Pons (tissue), 1 donor: ENCODE results near the gene PSENEN.
A peak's percentile ranks its signal among the peaks of the same experiment; 100 is the strongest.

Experiments
- DNase-seq: peaks from one replicate; pipeline ENCODE4 v3.0.0-alpha.2; 2016; ENCODE audit warnings: low spot score

Gene PSENEN

DNA sequence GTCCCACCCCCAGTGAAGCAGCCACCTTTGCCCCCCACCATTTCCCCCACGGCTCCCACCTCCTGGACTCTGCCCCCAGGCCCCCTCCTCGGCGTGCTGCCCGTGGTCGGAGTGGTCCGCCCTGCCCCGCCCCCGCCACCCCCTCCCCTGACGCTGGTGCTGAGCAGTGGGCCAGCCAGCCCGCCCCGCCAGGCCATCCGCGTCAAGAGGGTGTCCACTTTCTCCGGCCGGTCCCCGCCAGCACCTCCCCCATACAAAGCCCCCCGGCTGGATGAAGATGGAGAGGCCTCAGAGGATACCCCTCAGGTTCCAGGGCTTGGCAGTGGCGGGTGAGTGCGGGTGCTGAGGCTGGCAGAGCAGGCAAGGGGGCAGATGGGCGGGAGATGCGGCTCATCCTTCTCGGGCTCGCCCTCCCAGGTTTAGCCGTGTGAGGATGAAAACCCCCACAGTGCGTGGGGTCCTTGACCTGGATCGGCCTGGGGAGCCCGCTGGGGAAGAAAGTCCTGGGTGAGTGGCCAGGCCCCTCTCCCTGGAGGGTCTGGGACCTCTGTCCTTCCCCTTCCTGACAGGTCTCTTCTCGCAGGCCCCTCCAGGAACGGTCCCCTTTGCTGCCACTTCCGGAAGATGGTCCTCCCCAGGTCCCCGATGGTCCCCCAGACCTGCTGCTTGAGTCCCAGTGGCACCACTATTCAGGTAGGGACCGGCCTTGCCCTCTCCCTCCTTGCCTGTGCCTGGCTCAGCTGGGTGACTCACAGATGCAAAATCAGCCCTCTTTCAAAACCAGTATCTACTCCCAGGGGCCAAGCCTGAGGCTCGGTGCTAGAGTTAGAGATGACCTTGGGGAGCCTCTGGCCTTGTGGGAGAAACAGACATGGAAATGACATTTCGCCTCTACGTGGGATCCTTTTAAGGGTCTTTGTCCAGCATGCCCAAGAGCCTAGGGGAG, 12.0 kb upstream of the PSENEN start:
- no peak for DNase-seq

DNA sequence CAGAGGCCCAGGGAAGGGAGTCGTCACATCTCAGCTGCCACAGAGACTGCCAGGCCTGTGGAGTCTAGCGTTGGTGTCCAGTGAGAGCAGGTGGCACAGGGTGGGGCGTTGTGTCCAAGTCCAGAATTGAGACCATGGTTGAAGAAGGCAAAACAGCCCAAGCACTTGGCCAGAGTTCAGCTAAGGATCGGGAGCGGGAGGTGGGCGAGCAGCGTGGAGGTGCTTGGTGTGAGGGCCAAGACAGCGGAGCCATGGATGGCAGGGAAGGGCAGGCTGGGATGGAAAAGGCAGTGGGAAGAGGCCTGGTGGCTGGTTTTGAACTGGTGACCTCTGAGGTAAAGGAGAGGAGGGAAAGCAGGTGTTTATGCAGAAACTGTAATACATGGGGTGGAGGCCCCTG, 11.2 kb upstream of the PSENEN start:
- no peak for DNase-seq

DNA sequence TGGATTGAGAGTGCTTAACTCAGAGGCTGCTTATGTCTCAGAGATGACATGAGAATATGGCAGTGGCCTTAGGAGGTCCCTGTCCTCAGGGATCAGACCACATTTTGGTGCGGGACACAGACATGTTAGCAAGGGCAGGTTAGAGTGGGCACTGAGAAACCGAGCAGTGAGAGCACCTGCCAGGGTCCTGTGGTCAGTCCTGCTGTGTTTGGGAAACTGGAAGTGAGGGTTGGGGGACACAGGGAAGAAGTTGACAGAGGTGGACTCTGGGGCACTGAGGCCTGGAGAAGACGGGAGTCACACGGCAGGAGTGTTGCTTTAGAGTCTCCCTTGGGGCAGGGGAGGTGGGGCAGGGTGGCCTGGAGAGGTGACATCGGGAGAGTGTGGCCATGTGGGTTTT, 10.6 kb upstream of the PSENEN start:
- no peak for DNase-seq

DNA sequence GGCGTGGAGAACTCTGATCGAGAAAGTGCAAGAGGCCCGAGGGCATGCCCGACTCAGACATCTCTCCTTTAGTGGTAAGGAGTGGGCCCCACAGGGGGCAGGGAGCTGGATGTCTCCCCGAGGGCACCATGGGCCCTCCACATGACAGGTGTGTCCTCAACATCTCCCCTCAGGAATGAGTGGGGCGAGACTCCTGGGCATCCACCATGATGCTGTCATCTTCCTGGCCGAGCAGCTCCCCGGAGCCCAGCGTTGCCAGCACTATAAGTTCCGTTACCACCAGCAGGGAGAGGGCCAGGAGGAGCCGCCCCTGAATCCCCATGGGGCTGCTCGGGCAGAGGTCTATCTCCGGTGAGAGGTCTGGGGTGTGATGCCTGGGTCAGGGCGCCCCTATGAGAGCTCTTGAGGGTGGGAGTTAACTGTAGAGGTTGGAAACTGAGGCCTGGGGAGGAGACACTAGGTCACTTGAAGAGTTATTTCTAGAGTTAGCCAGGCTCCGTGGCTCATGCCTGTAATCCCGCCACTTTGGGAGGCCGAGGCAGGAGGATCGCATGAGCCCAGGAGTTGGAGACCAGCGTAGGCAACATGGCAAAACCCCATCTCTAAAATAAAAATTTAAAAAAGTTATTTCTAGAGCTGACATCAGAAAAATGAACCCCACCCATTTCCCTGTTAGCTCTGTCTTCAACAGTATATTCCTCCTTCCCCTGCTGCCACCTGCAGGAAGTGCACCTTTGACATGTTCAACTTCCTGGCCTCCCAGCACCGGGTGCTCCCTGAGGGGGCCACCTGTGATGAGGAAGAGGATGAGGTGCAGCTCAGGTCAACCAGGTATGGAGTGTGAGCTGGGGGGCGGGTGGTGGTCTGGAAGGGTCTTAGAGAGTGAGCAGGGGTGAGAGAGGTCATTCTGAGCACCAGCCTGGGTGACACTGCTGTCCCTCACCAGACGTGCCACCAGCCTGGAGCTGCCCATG, 8.3 kb upstream of the PSENEN start:
- no peak for DNase-seq

DNA sequence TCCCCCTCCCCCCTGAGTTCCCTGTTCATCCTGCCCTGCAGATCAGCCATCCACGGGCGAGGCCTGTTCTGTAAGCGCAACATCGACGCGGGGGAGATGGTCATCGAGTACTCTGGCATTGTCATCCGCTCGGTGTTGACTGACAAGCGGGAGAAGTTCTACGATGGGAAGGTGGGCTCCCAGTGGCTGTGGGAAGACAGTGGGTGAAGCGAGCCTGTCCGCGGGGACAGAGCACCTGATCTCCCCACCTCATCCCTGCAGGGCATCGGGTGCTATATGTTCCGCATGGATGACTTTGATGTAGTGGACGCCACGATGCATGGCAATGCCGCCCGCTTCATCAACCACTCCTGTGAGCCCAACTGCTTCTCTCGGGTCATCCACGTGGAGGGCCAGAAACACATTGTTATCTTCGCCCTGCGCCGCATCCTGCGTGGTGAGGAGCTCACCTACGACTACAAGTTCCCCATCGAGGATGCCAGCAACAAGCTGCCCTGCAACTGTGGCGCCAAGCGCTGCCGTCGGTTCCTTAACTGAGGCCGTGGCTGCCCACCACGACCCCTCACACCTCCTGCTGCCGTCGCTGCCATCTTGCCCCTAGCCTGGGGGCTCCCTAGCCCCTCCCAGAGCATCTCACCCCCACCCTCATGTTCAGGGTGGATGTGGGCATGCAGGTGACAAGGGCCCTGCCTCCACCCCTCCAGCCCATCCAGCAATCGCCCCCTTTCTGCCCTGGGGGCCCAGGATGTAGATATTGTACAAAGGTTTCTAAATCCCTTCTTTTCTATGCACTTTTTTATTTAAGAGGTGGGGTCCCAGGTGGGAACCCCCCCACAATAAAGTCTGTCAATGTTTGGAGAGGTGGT, 7.2 kb upstream of the PSENEN start:
- DNase-seq, result no peak

DNA sequence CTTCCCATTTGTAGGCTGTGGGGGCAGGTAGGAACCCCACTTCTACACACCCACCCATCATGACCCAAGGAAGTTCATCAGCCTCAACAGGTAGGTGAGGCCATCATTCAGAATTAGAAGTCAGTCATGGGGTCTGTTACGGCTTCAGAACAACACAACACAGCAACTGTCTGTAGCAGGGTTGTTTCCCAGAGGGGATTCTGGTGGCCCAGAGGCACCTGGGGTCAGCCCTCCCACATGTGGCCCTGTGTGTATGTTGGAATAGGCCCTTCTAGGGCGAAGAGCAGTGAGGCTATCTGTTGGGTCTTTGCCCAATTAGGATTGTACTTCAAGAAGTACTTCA, 6.6 kb upstream of the PSENEN start:
- DNase-seq, result no peak

DNA sequence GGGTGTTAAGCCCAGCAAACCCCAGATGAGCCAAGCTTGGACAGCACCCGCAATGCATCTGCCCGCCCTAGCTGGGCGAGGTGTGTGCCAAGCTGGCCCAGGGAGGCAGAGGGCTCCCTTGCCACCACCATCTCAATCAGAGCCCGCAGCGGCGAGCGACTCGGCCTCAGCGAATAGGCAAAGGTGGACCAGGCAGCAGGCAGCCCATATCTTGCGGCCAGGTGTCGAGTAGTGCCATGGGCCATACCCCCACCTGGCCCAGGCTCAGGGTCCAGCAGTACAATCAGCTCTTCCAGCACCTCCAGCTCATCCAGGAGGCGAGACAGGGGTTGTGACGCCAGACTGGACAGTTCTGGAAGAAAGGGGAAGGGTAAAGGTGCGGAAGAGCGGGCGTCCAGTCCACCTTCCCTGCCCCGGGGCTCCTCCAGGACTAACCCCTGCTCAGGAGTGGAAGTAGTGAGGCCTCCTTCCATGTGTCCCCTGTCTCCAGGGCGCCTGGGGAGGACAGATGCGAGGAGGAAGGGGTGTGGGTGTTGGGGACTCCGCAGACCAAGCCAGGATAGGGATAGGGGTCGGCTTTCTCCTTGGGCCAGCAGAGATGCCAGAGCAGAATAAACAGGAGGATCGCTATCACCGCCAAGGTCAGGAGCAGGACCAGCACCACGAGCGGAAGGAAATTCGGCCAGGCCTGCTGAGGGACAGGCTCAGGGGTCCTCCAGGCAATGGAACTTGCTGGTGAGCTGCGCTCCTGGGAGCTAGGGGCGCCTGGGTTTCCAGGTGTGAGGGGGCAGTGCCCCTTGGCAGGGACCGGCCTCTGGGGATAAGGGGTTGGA, 6.0 kb upstream of the PSENEN start:
- DNase-seq, result no peak

DNA sequence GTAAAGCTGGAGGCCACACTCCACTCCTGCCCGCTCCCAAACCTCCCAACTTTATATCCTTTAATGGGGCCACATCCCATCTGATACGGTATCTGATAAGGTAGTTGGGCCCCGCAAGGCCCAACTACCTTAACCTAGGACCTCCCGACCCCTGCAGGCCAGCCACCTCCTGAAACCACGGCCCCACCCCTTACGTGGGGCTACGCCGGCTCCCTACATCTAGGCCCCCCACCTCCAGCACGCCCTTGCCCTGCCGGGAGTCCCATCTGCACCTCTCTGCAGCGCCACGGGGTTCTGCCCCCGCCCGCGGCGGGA, 5.4 kb upstream of the PSENEN start:
- DNase-seq, result no peak

DNA sequence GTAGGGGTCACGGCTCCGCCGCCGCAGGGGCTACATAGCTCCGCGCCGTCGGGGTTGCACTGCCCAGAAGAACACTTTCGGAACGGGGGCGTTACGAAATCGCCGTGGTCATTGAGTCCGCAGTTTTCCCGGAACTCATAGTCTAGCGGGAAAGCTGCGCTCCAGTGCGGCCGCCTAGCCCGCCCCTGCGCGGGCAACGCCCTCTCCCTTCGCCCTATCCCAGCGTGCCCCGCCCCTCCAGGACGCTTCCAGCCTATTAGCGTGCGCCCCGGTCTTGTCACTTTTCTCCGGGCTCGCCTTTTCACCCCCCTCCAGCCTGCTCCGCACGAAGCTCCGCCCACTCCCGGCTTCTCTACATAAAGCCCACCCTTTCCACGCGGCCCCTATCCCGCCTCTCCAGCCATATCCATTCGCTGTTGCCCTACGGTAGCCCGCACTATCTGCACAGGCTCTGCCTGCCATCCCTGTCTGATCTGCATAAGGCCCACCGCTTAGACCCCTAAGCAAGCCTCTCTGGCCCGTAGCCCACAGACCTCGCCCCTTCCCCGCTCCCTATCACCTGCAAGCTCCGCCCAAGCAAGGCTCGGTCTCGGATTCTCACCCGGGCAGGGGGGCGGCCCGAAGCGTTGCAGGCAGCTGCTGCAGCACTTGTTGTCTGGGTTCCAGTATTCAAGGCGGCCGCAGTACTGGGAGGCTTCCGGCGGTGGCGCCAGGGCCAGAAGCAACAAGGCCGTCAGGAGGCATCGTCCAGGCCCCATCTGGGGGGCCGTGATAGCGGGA, 4.8 kb upstream of the PSENEN start:
- DNase-seq, result peak; percentile 98

DNA sequence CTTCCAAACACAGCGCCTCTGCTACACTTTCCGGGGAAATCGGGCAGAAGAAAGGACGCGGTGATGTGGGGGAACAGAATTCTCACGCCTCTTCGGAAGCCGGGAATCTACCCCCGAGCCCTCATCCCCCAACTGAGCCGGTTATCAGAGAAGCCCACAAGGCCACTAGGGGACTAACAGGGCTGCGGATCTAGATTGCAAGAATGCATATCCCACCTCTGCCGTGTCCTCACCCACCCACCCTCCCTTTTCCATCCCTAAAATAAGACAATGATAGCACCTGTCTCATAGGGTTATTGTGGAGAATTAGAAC, 4.3 kb upstream of the PSENEN start:
- DNase-seq, result no peak

DNA sequence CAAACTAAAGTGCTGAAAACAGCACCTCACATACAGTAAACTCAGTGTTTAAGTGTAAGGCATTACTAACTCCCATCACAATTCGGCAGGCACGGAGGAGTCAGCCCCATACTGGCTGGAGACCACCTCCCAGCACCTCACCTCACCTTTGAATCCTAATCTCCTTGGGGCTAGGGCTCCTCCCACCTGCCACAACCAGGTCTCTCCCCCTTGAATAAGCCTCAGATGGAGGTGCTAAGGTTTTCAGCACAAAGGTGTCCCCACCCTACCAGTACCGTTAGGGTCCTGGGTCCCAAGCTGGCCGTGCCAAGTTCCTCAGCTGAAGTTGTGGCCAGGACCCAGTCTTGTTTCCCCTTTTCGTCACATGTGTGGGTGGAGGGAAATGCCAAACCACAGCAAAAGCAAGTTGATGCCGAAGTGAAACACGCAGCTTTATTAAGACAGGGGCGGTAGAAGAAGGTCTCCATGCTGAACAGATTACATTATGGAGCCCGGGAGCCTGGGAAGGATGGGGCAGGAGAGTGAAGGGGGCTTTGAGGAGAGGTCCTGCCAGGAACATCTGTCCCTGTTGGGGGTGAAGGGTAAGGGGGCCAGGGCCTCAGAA, 3.2 kb upstream of the PSENEN start, which contains the start of gene IGFLR1:
IGFLR1 (minus strand) TSS at position 332 of the 604 bp plus-strand sequence. CDS start 1,272 bp downstream, outside the sequence.
- peak; percentile 74 for DNase-seq

DNA sequence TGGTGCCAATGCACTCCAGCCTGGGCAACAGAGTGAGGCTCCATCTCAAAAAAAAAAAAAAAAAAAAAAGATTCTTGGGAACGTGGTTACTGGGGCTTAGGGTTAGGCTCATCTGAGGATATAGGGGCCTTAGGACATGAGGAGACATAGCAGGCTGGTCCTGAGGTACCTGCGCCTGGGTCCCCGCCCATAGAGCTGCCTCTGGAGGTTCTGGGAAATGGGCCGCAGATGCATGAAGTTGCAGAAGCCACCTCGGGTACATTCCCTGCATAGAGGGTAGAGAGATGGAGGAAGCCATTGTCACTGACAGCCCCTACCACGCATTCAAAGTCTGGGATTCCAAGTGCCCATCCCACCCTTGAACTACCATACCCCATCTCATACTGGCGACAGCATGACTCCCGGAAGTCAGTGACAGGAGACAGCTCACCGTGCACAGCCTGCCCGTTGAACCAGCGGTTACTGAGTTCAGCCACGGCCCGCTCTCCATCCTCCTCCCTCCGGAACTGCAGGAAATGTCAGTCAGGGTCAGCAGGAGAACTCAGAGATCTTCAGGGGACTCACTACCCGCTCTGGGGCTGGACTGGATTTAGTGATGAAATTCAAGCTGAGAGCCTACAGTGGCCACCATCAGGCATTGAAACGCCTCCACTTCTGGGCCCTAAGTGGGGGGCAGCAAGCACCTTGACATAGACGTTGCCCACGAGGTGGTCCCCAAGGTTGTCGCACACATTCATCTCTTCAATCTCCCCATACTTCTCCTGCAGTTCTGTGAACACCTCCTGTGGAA, 1.6 kb upstream of the PSENEN start:
- DNase-seq, result no peak

DNA sequence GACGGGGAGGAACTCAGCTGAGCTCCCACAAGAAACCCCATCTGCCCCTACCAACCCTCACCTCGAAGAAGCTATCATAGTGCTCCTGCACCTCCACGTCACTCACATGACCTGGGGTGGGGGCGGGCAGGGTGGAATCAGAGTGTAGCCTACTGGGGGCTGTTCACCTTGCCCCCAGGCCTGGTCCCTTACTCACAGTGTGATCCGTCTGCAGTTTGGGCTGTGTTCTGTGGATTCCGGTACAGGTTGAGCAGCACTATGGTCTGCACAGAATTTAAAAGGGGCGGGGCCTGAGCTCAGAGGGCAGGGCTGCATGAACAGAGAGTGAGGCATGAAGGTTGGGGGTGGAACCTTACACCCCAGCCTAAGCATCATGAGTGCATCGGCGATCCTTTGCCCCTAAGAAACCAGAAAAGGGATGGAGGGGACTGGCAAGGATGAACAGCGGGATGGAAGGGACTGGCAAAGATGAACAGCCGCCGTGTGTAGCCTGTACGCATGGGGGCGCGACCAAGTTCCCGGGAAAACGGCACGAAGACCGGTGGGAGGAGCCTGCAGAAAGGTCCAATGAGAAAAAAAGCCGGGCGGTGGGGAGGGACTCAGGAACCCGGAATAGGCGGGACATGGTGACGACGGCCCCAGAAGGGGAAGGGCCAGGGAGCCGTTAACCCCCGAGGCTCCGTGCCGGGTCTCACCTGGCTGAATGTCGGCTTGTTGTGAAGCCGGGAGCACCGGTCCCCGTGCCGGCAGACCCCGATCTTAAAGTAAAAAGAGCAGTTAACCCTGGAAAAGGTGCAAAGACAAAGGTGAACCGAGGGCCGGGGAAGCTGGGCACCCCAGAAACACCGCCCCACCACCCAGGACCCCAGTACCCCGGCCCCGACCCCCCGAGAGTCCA, 772 bp upstream of the PSENEN start:
- DNase-seq, result peak; percentile 97

DNA sequence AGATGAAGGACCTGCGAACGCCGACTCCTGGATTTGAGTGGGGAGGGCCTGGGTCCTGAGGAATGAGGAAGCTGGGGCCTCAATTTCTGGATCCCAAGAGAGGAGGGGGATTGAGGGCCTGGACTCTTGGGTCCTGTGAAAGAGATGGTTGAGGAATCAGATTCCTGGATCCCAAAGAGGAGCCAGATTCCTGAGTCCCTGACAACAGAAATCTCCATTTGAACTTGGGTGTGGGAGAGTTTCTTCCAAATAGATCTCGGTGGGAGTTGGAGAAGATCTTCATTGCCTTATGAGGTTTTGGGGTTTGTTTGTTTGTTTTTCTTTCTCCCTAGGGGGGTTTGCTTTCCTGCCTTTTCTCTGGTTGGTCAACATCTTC, 624 bp downstream of the PSENEN start:
- DNase-seq, result no peak

DNA sequence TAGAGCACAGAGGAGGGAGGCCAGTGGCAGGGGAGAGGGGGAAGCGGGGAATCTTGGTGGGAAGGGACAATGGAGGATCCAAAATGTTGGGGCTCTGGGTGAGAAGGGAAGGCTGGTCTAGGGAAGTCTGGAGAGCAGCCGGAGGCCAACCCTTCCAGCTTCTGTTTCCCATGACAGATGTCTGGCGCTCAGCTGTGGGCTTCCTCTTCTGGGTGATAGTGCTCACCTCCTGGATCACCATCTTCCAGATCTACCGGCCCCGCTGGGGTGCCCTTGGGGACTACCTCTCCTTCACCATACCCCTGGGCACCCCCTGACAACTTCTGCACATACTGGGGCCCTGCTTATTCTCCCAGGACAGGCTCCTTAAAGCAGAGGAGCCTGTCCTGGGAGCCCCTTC, 1.1 kb downstream of the PSENEN start:
- no peak for DNase-seq

DNA sequence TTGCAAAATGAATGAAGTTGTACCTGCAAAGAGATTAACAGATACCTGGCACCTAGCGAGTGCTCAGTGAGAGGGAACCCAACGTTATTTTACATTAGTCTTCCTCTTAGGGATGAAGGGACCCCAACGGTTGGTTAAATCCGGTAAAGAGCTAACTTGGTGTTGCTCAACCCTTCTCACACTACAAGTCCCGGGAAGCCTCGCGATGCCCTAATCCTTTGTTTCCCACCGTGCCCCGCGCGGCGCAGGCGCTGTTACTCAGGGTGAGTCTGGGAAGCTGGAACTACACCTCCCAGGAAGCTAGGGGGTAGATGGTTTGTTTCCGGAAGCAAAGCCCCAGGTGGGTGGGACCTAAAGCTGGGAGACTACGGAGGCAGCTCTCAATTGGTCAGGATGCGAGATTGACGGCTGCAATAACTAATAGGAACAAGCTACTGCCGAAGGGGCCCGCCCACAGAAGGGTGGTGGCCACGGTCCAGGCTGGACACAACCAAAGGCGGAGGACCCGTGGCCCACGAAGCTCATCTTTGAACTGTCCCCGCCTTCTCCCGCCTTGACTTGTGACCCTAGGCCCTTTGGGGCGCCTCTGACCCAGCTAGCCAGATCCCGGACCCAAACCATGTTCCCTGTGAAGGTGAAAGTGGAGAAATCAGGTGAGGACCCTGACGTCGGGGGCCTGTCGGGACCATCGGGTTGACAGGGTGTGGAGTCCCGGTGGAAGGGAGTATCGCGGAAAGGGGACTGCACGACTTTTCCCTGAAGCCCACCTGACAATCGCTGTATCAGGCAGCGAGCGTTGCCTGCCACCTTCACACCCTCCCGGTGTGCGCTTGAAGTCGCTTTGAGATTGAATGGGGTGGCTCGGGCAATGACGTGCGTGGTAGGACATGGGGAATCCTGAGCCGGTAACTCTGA, 2.9 kb downstream of the PSENEN start, which contains the start of gene LIN37:
LIN37 (plus strand) TSS at position 471 of the 915 bp plus-strand sequence; CDS start at position 620, 149 bp downstream.
- peak; percentile 100 for DNase-seq

DNA sequence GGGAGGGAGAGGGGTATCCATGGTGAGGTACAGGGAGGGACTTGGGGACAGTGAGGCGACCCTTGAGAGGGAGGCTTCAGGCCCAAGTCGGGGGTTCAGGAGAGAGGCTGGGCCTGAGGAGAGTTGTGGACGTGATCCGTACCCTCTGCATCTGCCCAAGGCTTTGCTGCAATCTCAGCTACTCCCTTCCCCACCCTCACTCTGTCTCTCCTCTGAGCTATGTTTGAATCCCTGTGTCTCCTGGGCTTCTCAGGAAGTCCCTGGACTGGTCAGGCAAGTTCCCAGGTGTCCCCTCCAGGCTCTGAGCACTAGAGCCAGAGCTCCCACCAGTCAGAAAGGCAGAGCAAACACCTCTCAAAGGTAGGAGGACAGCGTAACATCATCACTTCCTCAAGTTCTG, 4.7 kb downstream of the PSENEN start:
- DNase-seq, result no peak
